IPS-18c (cell line): ENCODE results near the gene RFTN2.
"Not testable (repeated sequence)": the region's sequence is repeated elsewhere in the genome, so short reads cannot be mapped to it uniquely, and the experiment has no call there.

ENCODE experiments used
- H3K4me3 ChIP-seq: 2 replicates; pipeline ENCODE4 v1.7.0; 2013; ENCODE audit warnings: low read depth, mild to moderate bottlenecking, low read length, moderate library complexity; ENCODE audit not compliant: insufficient read depth
- H3K9me3 ChIP-seq: one replicate; pipeline ENCODE4 v1.6.1; 2013; ENCODE audit warnings: mild to moderate bottlenecking, low read length, moderate library complexity; ENCODE audit not compliant: control insufficient read depth, insufficient read depth

Gene RFTN2

GRCh38 chr2:197675246-197675645 is at the start of gene RFTN2:
Gene RFTN2 (minus strand): TSS chr2:197675587. CDS start chr2:197675458, 129 bp downstream.
- H3K4me3 ChIP-seq = peak within 1 kb of the TSS; percentile 30; the same call in 1 of the 2 replicates
- H3K9me3 ChIP-seq = no peaks in the 10 kb centered on the region

GRCh38 chr2:197717863-197718262 is 42.5 kb upstream of the RFTN2 start:
- H3K9me3 ChIP-seq = no peaks in the 10 kb centered on the region
- no peak overlapping the region for H3K4me3 ChIP-seq

- Histone ChIP-seq H3K4me3 (no peak overlapping the region), H3K9me3 (no peaks in the 10 kb centered on the region)
These were observed 37.9 kb upstream of the RFTN2 start for GRCh38 chr2:197713271-197713670.

GRCh38 chr2:197711578-197711977 is 36.2 kb upstream of the RFTN2 start:
- no peaks in the 10 kb centered on the region for H3K9me3 ChIP-seq
- H3K4me3 ChIP-seq = no peak overlapping the region

GRCh38 chr2:197710424-197711042 is 35.1 kb upstream of the RFTN2 start:
- H3K4me3 ChIP-seq = no peak overlapping the region

GRCh38 chr2:197709140-197709539 is 33.8 kb upstream of the RFTN2 start:
- not testable (repeated sequence) for H3K4me3 ChIP-seq, H3K9me3 ChIP-seq

More at GRCh38 chr2:197710424-197711042, 35.1 kb upstream of the RFTN2 start:
- H3K9me3 ChIP-seq = no peaks in the 10 kb centered on the region

GRCh38 chr2:197708331-197708730 is 32.9 kb upstream of the RFTN2 start:
- H3K4me3 ChIP-seq = no peak overlapping the region
- H3K9me3 ChIP-seq = no peaks in the 10 kb centered on the region

- H3K9me3 ChIP-seq = no peaks in the 10 kb centered on the region
- H3K4me3 ChIP-seq = peak overlapping the region; percentile 79
These were observed 32.2 kb upstream of the RFTN2 start for GRCh38 chr2:197707316-197708213.

- Histone ChIP-seq H3K4me3 (peak overlapping the region; percentile 79), H3K9me3 (no peaks in the 10 kb centered on the region)
These were observed 31.4 kb upstream of the RFTN2 start for GRCh38 chr2:197706839-197707207.

GRCh38 chr2:197705912-197706838 is 30.8 kb upstream of the RFTN2 start:
- H3K4me3 ChIP-seq = peak overlapping the region; percentile 79
- no peaks in the 10 kb centered on the region for H3K9me3 ChIP-seq

GRCh38 chr2:197705121-197705911 is 29.9 kb upstream of the RFTN2 start, which contains the start of gene MARS2:
Gene MARS2 (plus strand): TSS chr2:197705369. CDS start chr2:197705406, 37 bp downstream.
- no peaks in the 10 kb centered on the region for H3K9me3 ChIP-seq
- peak within 1 kb of the TSS; percentile 79 for H3K4me3 ChIP-seq

GRCh38 chr2:197704434-197705120 is 29.2 kb upstream of the RFTN2 start:
- Histone ChIP-seq H3K4me3 (peak overlapping the region; percentile 46), H3K9me3 (no peaks in the 10 kb centered on the region)

- Histone ChIP-seq H3K9me3 (no peaks in the 10 kb centered on the region), H3K4me3 (no peak overlapping the region)
These were observed 25.6 kb upstream of the RFTN2 start for GRCh38 chr2:197700960-197701359.

GRCh38 chr2:197699724-197700123 is 24.3 kb upstream of the RFTN2 start:
- H3K9me3 ChIP-seq, H3K4me3 ChIP-seq: not testable (repeated sequence)

- H3K4me3 ChIP-seq, H3K9me3 ChIP-seq: not testable (repeated sequence)
These were observed 21.2 kb upstream of the RFTN2 start for GRCh38 chr2:197696571-197696970.

- not testable (repeated sequence) for H3K4me3 ChIP-seq, H3K9me3 ChIP-seq
These were observed 20.6 kb upstream of the RFTN2 start for GRCh38 chr2:197695971-197696370.
